GM19043 (cell line): ENCODE results near the gene TBC1D8.

Experiments used
- ATAC-seq: cut with Tn5 transposase; IDR thresholded peaks from one replicate; pipeline ENCODE4 v1.9.1; 2021; ENCODE audit warnings: low read depth; ENCODE audit not compliant: unreplicated experiment

Gene TBC1D8

GRCh38 chr2:101037161-101037755 is 113.9 kb downstream of the TBC1D8 start:
- ATAC-seq: no peak

GRCh38 chr2:101036562-101036961 is 114.6 kb downstream of the TBC1D8 start:
- ATAC-seq: no peak

- ATAC-seq: no peak
Observed at GRCh38 chr2:101032084-101032776, 119.0 kb downstream of the TBC1D8 start.

- no peak for ATAC-seq
Observed at GRCh38 chr2:101030866-101031554, 120.2 kb downstream of the TBC1D8 start.

GRCh38 chr2:101027852-101028251 is 123.3 kb downstream of the TBC1D8 start:
- ATAC-seq: no peak

GRCh38 chr2:101026923-101027469 is 124.2 kb downstream of the TBC1D8 start:
- ATAC-seq: no peak

- ATAC-seq: no peak
Observed at GRCh38 chr2:101026253-101026701, 124.9 kb downstream of the TBC1D8 start.

- ATAC-seq: no peak
Observed at GRCh38 chr2:101025561-101025960, 125.6 kb downstream of the TBC1D8 start.

- ATAC-seq: no peak
Observed at GRCh38 chr2:101023327-101024107, 127.7 kb downstream of the TBC1D8 start.

- ATAC-seq: no peak
Observed at GRCh38 chr2:101022221-101022620, 129.0 kb downstream of the TBC1D8 start.

GRCh38 chr2:101018934-101019333 is 132.2 kb downstream of the TBC1D8 start:
- ATAC-seq: no peak

- no peak for ATAC-seq
Observed at GRCh38 chr2:101017371-101017770, 133.8 kb downstream of the TBC1D8 start.

- ATAC-seq: no peak
Observed at GRCh38 chr2:101014264-101014857, 136.8 kb downstream of the TBC1D8 start.

- no peak for ATAC-seq
Observed at GRCh38 chr2:101012706-101013181, 138.4 kb downstream of the TBC1D8 start.

- peak; percentile 84 for ATAC-seq
Observed at GRCh38 chr2:101012054-101012705, 139.0 kb downstream of the TBC1D8 start.

- ATAC-seq: no peak
Observed at GRCh38 chr2:101011152-101011551, 140.0 kb downstream of the TBC1D8 start.

GRCh38 chr2:101007415-101008345 is 143.5 kb downstream of the TBC1D8 start:
- no peak for ATAC-seq

GRCh38 chr2:101006065-101006715 is 145.0 kb downstream of the TBC1D8 start:
- no peak for ATAC-seq
